Measurements from ENCODE around the gene CAMK2B. TPM values are rescaled to one million over a fixed set of nuclear protein-coding genes. Genes with fewer than 3 reads are reported as not detected.

Gene CAMK2B
- polyA plus RNA-seq, 2 of the 4 experiments (the other 2 are of a cell fraction) = 0.17 TPM; not detected in 1

GRCh38 chr7:44240376-44240775 lies 85.0 kb downstream of the CAMK2B start:
- FAIRE-seq (no peak), ATAC-seq (peak; percentile 1; a peak in 2 of 6 replicates), DNase-seq (ENCODE audit: low read depth in 1 of 2, low spot score in 1 of 2) (no peak)
- Histone ChIP-seq H3K4me3 (no peak overlapping the region), H3K9me3 (no peaks in the 10 kb centered on the region), H3K27ac (no peak overlapping the region), H3K4me1 (no peaks in the 10 kb centered on the region), H3K4me2 (no peak overlapping the region; the same call in 2 of the 3 replicates)
- ChIA-PET POLR2A (no interaction called here), CTCF (interaction anchor here (0.6 to 4.7 kb wide), 74 partner anchors 9 to 898 kb away, joined by 3 to 55 read pairs (median 4); no protein-coding TSS in a partner anchor)
- 37% methylated on average over 16 of the region's 16 CpGs for whole genome bisulfite sequencing (ENCODE audit: missing lambda C conversion rate)
- TF ChIP-seq TP53 (CRISPR knock-in tag; IDR thresholded peaks at IDR 0.05) (no peak), CBX2 (IDR thresholded peaks at IDR 0.05; ENCODE audit: borderline replicate concordance, low read depth) (no peak), HMGXB4 (CRISPR knock-in tag; IDR thresholded peaks at IDR 0.05; ENCODE audit: borderline replicate concordance) (no peak)

- Histone ChIP-seq H3K9me3 (no peaks in the 10 kb centered on the region), H3K27ac (no peak overlapping the region), H3K4me3 (no peak overlapping the region), H3K4me2 (no peak overlapping the region), H3K4me1 (no peaks in the 10 kb centered on the region)
- CTCF ChIA-PET = interaction anchor here (1.6 to 4.7 kb wide), 2 partner anchors 326 to 328 kb away, joined by 4 to 55 read pairs; no protein-coding TSS in a partner anchor
- POLR2A ChIA-PET = no interaction called here
- WGBS (ENCODE audit: missing lambda C conversion rate) = 33% methylated on average over 1 of the region's 24 CpGs
- ATAC-seq = no peak
- DNase-seq (ENCODE audit: low read depth in 1 of 2, low spot score in 1 of 2) = no peak
- no peak for FAIRE-seq
- TF ChIP-seq NFE2L2 (conservative IDR thresholded peaks at IDR 0.05; ENCODE audit: low read length) = no peak
- no peak for TF ChIP-seq ZSCAN20 (CRISPR knock-in tag; IDR thresholded peaks at IDR 0.05)
- no peak for TF ChIP-seq ZNF302 (CRISPR knock-in tag; IDR thresholded peaks at IDR 0.05)
- no peak for TF ChIP-seq E2F6 (IDR thresholded peaks at IDR 0.05; ENCODE audit: borderline replicate concordance, low read depth)
- TF ChIP-seq CTCF (IDR thresholded peaks at IDR 0.05) = no peak
- no peak for TF ChIP-seq HMGXB4 (CRISPR knock-in tag; IDR thresholded peaks at IDR 0.05; ENCODE audit: borderline replicate concordance)
- TF ChIP-seq KDM1A (IDR thresholded peaks at IDR 0.05; ENCODE audit: low read depth) = no peak
- no peak for TF ChIP-seq HDAC2 (IDR thresholded peaks at IDR 0.05)
- TF ChIP-seq RNF2 (IDR thresholded peaks at IDR 0.05; ENCODE audit: borderline replicate concordance, low read depth) = no peak
- TF ChIP-seq SMC3 (IDR thresholded peaks at IDR 0.05) = no peak
- TF ChIP-seq JUNB (IDR thresholded peaks at IDR 0.05) = no peak
- TF ChIP-seq PBX3 (IDR thresholded peaks at IDR 0.05) = no peak
- TF ChIP-seq EHMT2 (IDR thresholded peaks at IDR 0.05; ENCODE audit: low read depth) = no peak
- TF ChIP-seq CEBPB (IDR thresholded peaks at IDR 0.05) = no peak
Measured at GRCh38 chr7:44239361-44239760, 86.0 kb downstream of the CAMK2B start.
